Small intestine (tissue), 7 donors: ENCODE results near the gene PLB1. TPM values are rescaled to one million over a fixed set of nuclear protein-coding genes. Genes with fewer than 3 reads are reported as not detected.
A peak's percentile ranks its signal among the peaks of the same experiment; 100 is the strongest.

ENCODE experiments used
- DNase-seq, 2 donors: peaks; one replicate each; pipeline versions ENCODE4 v3.0.0 to v3.0.0-alpha.2; 2013
- FAIRE-seq: peaks from 2 replicates; lab custom pipeline; 2012; peaks lifted over from hg19 to GRCh38; lab: Jason Lieb, UNC
- H3K27ac ChIP-seq, 3 donors: one replicate each; pipeline ENCODE4 v1.5.1; 2013; ENCODE audit warnings: low read length in 2 of 3, mild to moderate bottlenecking in 2 of 3, control low read depth in 1 of 3, inconsistent platforms in 1 of 3, low read depth in 1 of 3, moderate library complexity in 1 of 3
- H3K27me3 ChIP-seq, 3 donors: one replicate each; pipeline ENCODE4 v1.6.1; 2013; ENCODE audit warnings: low read length in 3 of 3, inconsistent platforms in 1 of 3; ENCODE audit not compliant: control insufficient read depth in 3 of 3, insufficient read depth in 3 of 3
- H3K36me3 ChIP-seq, 3 donors: one replicate each; pipeline ENCODE4 v1.6.1; 2013; ENCODE audit warnings: low read length in 3 of 3, inconsistent platforms in 1 of 3, low read depth in 1 of 3, mild to moderate bottlenecking in 1 of 3, moderate library complexity in 1 of 3; ENCODE audit not compliant: control insufficient read depth in 3 of 3, insufficient read depth in 2 of 3
- H3K4me1 ChIP-seq, 3 donors: one replicate each; pipeline ENCODE4 v1.6.1; 2013; ENCODE audit warnings: low read length in 2 of 3, inconsistent platforms in 1 of 3, low read depth in 1 of 3, mild to moderate bottlenecking in 1 of 3, moderate library complexity in 1 of 3; ENCODE audit not compliant: control insufficient read depth in 3 of 3, insufficient read depth in 2 of 3
- H3K4me3 ChIP-seq, 3 donors: one replicate each; pipeline ENCODE4 v1.5.1; 2013; ENCODE audit warnings: low read length in 3 of 3, control low read depth in 1 of 3, inconsistent platforms in 1 of 3, low read depth in 1 of 3, mild to moderate bottlenecking in 1 of 3, moderate library complexity in 1 of 3
- H3K9me3 ChIP-seq, 2 donors: one replicate each; pipeline ENCODE4 v1.6.1; 2013; ENCODE audit warnings: low read depth in 1 of 2, low read length in 1 of 2; ENCODE audit not compliant: control insufficient read depth in 2 of 2, insufficient read depth in 1 of 2
- WGBS, 3 donors: extraction: QIAGEN DNeasy Blood & Tissue Kit; methylation state at CpG; one replicate each; pipeline ENCODE4 v1.1.7; 2013; 5-methylcytosine and 5-hydroxymethylcytosine counted together
- polyA plus RNA-seq, 4 donors: library from polyadenylated mRNA; stranded (reverse) in 3 of 4; unstranded in 1 of 4; fragments of 200-250 nt in 3 of 4; fragments of 120-200 nt in 1 of 4; gene quantifications; one replicate each; pipeline versions ENCODE4 v1.2.1 to v1.2.3, GENCODE V29; 2013
- donor health status: healthy with polysubstance abuse.
- donor health status: control.
- donor health status: control.
- donor health status: Bipolar disorder and iron deficiency.
- donor health status: healthy.

Gene PLB1
- polyA plus RNA-seq, 4 donors: 0.45 to 125 (median 1.1) TPM

GRCh38 chr2:28461056-28461455 is 34.8 kb upstream of the PLB1 start:
- no peak for DNase-seq
- H3K4me3 ChIP-seq: no peak overlapping the region
- no peaks in the 10 kb centered on the region for H3K36me3 ChIP-seq
- no peak overlapping the region for H3K27ac ChIP-seq
- H3K9me3 ChIP-seq: peaks cover 0 to 8% of the 10 kb centered on the region in 2 donors
- no peaks in the 10 kb centered on the region for H3K4me1 ChIP-seq
- no peak for FAIRE-seq
- no peaks in the 10 kb centered on the region for H3K27me3 ChIP-seq
- 34 to 55% (median 38%) methylated on average over 2 of the region's 2 CpGs for WGBS, 3 donors

GRCh38 chr2:28462122-28462521 is 33.7 kb upstream of the PLB1 start:
- Histone ChIP-seq H3K27me3 (no peaks in the 10 kb centered on the region), H3K4me3 (no peak overlapping the region), H3K9me3 (peaks cover 0 to 8% of the 10 kb centered on the region in 2 donors), H3K4me1 (no peaks in the 10 kb centered on the region), H3K27ac (no peak overlapping the region), H3K36me3 (no peaks in the 10 kb centered on the region)
- no peak for DNase-seq
- no peak for FAIRE-seq

DNA sequence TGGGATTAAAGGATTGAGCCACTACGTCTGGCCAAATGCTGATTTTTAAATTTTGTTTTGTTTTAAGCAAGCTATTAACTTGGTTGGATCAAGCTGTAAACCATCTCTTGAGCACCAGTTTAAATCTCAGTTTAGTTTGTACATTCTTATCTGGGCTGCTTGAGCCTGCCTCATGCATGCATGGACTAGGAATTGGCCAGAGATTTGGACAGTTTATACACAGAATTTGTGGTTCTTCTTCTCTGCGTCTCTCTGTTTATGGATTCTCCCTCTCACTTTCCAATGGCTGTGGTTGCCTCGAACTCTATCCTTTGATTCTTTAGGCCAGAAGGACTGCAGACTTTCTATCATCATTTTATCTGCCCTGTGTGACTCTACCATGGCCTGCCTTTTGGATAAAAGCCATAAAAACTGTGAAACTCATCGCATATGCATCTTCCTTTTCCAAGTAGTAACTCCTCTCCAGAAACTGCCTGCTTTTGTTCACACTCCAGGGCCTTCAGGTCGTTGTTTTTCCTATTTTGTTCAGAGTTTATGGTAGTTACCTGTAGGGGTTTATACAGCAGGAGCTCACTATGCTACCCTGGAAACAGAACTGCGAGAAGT is 32.5 kb upstream of the PLB1 start:
- H3K27ac ChIP-seq: no peak overlapping the region
- no peak overlapping the region for H3K4me3 ChIP-seq
- no peak for FAIRE-seq
- no peak for DNase-seq
- no peaks in the 10 kb centered on the region for H3K27me3 ChIP-seq
- no peaks in the 10 kb centered on the region for H3K36me3 ChIP-seq
- H3K4me1 ChIP-seq: no peaks in the 10 kb centered on the region
- peaks cover 0 to 8% of the 10 kb centered on the region in 2 donors for H3K9me3 ChIP-seq
- WGBS, 3 donors: 66 to 78% (median 75%) methylated on average over 6 of the region's 6 CpGs

GRCh38 chr2:28463893-28464292 is 32.0 kb upstream of the PLB1 start:
- Histone ChIP-seq H3K36me3 (no peaks in the 10 kb centered on the region), H3K9me3 (peaks cover 0 to 8% of the 10 kb centered on the region in 2 donors), H3K4me1 (no peaks in the 10 kb centered on the region), H3K27ac (no peak overlapping the region), H3K4me3 (no peak overlapping the region), H3K27me3 (no peaks in the 10 kb centered on the region)
- DNase-seq: no peak
- FAIRE-seq: no peak
- 68 to 85% (median 76%) methylated on average over 4 of the region's 4 CpGs for WGBS, 3 donors

DNA sequence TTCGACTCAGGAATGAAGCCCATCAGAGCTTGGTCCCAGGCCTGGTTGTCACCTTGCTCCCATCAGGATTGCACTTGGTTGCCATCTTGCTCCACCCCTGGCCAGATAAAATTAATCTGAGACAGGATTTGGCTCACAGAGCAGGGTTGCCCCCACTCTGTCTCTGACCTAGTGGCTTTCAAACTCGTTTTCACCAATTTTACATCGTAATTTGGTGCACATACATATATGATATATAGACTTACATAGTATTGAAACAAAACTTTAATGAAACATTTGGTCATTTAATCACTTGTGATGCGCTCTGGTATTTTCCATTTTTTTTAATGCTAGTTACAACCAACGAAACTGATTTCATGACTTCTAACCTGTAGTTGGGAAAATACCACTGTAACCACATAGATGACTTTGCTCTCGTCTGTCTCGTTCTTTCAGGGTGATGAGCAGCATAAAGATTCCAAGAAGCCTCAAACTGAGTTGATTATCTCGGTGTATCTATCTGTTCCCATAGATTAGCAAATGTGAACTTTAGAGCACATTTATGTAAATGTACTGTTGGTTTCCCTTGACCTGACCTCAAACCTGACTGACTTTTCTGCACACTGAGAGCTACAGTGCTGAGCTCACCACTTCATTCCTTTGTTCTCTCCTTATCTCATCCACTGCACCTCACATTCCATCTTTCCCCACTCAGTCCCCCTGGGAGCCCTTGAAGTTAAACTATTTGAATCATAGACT is 30.5 kb upstream of the PLB1 start:
- H3K27me3 ChIP-seq: no peaks in the 10 kb centered on the region
- no peaks in the 10 kb centered on the region for H3K36me3 ChIP-seq
- H3K4me1 ChIP-seq: peaks cover 2 to 4% (median 4%) of the 10 kb centered on the region in 3 donors
- H3K27ac ChIP-seq: no peak overlapping the region
- DNase-seq: peak in 1 of 2 donors; percentile 44
- 56 to 68% (median 62%) methylated on average over 8 of the region's 8 CpGs for WGBS, 3 donors
- no peak overlapping the region for H3K4me3 ChIP-seq
- no peak for FAIRE-seq
- H3K9me3 ChIP-seq: peaks cover 0 to 8% of the 10 kb centered on the region in 2 donors

DNA sequence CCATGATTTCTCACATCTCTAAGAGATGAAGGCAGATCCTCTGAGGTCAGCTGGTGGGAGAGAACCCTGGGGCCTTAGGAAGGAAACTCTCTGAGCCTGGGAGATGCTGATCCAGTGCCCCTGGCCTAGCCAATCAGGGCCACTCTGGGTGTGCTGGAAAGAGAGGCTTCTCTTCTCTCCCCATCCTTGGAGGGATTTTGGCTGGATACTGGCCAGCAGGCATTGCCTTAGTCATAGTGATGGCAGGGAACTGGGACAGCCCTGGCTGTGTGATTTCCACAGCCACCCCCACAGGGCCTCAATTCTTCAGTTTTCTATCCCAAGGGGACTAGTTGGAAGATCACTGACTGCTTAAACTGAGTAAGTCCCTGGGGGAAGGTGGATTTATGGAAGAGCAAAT is 26.6 kb upstream of the PLB1 start:
- peaks cover 3 to 19% (median 4%) of the 10 kb centered on the region in 3 donors for H3K4me1 ChIP-seq
- no peak overlapping the region for H3K4me3 ChIP-seq
- no peaks in the 10 kb centered on the region for H3K9me3 ChIP-seq
- DNase-seq: no peak
- no peak overlapping the region for H3K27ac ChIP-seq
- no peaks in the 10 kb centered on the region for H3K27me3 ChIP-seq
- no peak for FAIRE-seq
- H3K36me3 ChIP-seq: no peaks in the 10 kb centered on the region

DNA sequence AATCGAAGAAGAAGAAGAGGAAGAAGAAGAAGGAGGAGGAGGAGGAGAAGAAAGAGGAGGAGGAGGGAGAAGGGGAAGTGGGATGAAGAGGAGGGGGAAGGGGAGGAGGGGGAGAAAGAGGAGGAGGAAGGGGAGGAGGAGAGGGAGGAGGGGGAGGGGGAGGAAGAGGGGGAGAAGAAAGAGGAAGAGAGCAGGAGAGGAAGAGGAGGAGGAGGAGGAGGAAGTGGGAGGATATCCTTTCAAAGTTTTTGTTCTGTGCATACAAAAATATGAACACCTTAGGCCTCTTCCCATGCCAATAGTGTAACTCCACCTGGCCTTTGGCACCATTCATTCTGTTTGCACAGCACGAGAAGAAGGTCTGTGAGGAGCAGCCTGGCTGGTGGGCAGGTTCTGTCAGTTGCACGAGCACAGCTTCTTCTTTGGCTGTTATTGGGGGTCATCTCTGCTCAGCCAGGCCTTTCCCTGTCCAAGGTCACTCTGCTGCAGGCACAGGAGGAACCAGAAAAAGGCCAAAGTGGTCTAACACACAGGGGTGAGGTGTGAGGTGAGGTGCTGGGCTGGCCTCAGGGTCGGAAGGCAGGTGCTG is 25.8 kb upstream of the PLB1 start:
- Histone ChIP-seq H3K36me3 (no peaks in the 10 kb centered on the region), H3K4me1 (peaks cover 3 to 19% (median 4%) of the 10 kb centered on the region in 3 donors), H3K9me3 (no peaks in the 10 kb centered on the region), H3K27ac (peak overlapping the region; percentile 21 to 80 (median 42)), H3K27me3 (no peaks in the 10 kb centered on the region), H3K4me3 (no peak overlapping the region)
- DNase-seq (peak; percentile 56 to 60), FAIRE-seq (no peak)
- 19 to 53% (median 41%) methylated on average over 4 of the region's 4 CpGs for WGBS, 3 donors

- Histone ChIP-seq H3K4me1 (peaks cover 3 to 19% (median 4%) of the 10 kb centered on the region in 3 donors), H3K27me3 (no peaks in the 10 kb centered on the region), H3K36me3 (no peaks in the 10 kb centered on the region), H3K4me3 (no peak overlapping the region), H3K9me3 (no peaks in the 10 kb centered on the region), H3K27ac (peak overlapping the region; percentile 62 to 85 (median 80))
- peak; percentile 87 to 98 for DNase-seq
- WGBS, 3 donors: 10 to 64% (median 42%) methylated on average over 4 of the region's 4 CpGs
- no peak for FAIRE-seq
These were observed 25.1 kb upstream of the PLB1 start for GRCh38 chr2:28470759-28471158.
